T-helper 22 cell (primary cell): ENCODE measurements around the gene LSP1.
"Not testable (repeated sequence)": the region's sequence is repeated elsewhere in the genome, so short reads cannot be mapped to it uniquely, and the experiment has no call there.

Experiments
- DNase-seq: peaks from one replicate; pipeline ENCODE4 v3.0.0-alpha.2; 2020; ENCODE audit warnings: low read depth

The LSP1 gene

DNA sequence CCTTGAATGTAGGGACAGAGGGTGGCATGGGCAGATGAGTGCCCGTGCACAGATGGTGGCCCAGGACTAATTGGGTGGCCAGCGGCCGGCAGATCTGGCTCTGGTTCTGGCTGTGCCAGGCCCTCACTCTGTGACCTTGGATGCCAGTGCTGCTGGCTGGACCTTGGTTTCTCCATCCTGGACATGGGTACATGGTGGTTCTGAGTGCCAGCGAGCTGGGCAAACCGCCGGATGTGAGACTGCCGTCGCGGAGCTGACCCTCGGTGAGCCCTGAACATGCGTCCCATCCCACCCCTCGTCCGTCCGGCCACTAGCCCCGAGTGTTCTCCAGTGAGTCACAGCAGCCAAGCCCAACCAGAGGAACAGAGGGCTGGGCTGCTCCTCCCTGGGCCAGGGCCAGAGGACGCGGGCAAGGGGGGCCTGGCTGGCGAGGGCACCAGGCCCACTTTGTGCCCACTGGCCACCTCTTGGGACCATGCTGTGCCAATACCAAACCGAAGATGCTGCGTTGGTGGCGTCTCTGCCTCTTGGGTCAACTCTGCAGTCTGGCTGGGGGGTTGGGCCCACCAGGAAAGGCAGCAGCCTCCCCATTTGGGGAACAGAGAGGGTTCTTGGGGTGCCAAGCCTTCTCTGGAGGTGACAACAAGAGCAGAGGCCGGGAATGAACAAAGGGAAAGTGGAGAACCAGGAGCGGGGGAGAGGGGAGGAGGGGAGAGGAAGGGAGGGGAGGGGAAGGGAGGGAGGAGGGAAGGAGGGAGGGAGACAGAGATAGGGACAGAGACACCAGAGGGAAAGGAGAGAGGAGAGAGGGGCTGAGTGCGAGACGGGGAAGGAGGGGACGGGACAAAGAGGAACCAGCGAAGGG is 10.7 kb downstream of the LSP1 start:
- DNase-seq, result no peak

DNA sequence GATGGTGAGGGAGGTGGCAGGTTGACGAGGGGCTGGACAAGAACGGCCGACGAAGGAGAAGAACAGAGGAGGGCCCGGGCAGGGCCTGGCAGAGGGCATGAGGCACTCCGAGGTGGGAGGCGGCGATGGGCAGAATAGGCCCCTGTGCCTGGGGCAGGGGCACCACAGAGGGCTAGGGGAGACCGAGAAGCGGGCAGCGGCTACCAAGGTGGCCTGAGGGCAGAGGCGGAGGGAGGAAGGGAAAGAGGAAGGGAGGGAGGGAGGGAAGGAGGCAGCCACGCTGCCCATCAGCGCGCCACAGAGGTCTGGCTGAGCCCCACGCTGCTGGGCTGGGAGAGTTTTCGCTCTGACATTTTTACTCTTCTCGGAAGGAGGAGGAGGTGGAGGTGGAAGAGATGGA is 11.3 kb downstream of the LSP1 start:
- DNase-seq, result no peak

DNA sequence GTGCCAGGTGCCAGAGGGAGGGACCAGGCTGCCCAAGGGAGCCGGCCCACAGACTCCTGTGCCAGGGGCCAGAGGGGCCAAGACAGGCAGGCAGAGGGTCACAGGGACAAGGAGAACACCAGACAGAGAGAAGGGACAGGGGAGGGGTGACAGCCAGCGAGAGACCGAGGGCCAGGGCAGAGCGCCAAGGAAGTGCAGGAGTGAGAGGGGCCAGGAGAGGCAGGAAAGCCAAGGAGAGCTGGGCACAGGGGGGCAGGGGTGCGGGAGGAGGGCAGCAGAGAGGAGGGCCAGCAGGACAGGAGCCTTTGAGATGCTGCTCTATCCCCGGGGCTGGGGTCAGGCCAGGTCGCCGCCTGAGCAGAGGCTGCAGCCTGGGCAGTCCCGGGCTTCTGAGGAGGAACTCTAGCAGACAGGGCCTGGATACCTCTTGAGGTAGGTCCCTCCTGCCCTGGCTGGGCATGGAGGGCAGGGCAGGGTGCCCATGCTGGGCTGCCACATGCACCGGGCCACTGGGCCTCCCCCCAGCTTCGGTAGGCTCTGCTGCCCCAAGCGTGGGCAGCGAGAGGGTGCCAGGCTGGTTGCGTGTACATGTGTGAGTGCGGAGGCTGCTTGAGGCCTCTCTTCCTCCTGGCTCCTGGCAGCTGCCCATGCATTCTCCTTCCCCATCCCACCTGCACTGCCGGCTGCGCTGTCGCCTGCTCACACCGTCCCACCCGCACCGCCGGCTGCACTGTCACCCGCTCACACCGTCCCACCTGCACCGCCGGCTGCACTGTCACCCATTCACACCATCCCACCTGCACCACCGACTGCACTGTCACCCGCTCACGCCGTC is 12.2 kb downstream of the LSP1 start:
- DNase-seq, result no peak

DNA sequence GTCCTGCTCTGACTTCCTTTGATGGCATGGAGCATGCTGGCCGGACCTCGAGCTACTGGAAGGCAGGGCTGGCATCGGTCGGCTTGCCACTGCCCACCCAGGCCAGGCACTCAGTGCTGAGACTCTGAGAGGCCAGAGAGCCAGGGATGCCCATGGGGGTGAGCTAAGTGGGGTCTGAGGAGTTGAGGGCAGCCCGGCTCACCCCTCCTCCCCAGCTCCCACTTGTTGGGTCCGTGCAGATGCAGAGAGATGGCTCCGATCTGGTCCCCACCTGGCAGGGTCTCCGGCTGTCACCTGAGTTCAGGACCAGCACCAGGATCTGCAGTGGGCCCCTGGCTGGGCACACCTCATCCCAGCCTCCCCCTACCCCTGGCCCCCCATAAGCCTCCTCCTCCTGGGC is 13.3 kb downstream of the LSP1 start:
- no peak for DNase-seq

DNA sequence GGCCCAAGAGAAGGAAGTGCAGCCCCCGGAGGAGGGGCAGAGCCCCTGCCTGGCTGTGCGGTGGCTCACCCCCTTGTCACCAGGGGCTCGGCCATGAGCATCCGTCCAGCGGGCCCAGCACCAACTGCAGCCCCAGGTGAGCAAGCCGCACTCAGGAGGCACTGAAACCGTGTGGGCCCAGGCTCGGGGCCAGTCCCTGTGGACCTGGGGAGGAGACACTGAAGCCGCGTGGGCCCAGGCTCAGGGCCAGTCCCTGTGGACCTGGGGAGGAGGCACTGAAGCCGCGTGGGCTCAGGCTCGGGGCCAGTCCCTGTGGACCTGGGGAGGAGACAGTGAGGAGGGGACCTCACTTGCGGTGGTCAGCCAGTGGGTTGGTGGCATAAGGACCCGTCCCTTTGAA is 13.9 kb downstream of the LSP1 start:
- no peak for DNase-seq

DNA sequence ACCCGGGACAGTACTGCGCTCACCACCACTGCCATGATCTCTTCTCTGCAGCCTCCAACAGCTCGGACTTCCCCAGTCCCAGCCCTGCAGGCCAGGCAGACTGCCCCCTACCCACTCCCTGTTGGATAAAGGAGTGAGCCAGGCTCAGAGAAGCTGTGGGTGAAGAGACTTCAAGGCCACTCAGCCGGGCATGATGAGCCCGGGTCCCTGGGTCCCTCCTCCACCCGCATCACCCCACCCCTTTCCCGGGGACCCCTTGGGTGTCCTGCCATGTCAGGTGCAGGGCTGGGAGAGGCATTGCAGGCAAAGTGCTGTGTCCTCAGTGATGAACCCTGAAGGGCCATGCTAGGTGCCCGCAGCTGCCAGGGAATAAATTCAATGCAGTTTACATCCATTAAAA is 14.5 kb downstream of the LSP1 start:
- DNase-seq, result no peak

GRCh38 chr11:1868056-1868635 is 15.3 kb downstream of the LSP1 start:
- no peak for DNase-seq

DNA sequence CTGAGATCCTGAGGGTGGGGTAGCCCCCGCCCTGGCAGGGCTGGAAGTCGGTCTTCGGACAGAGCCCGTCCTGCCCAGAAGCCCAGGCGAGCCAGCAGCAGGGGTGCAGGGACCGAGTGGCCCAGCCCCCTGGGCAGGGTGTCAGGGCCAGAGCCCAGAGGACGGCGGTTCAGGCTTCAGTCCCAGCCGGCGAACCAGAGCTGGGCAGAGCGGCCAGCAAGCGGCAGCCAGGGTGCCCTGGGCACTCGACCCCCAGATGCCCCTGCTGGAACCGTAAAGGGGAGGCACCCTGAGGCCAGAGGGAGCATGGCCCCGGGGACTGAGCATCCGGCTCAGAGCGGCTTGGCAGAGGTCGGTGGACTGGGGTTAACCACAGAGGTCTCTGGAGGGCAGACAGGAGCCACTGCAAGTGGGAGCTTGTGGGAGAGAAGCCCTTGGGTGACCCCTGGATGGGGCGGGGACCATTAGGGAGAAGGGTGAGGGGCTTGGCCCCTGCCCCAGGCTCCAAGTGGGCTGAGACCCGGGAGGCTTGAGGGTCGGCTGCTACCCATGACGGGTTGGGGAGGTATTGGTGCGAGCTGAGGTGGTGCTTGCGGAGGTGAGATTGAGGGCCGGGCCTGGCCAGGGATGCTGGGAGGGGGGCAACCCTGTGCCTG is 15.9 kb downstream of the LSP1 start:
- no peak for DNase-seq

- no peak for DNase-seq
These were observed 16.8 kb downstream of the LSP1 start for GRCh38 chr11:1869427-1870325.

DNA sequence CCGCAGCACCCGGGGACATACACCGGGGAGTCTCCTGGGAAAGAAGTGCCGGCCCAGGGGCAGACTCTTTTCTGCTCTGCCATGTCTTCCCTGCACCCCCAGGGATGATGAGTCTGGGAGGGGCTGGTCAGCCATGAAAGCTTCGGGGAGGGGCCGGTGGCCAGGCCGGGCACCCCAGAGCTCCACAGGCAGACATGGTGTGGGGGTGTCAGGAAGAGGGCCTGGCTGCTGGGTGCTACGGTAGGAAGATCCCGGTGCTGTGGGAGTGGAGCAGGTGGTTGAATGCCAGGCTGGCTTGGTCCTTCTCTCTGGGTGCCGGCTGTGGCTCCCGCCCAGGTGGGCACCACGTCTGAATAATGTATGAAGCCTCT is 17.4 kb downstream of the LSP1 start:
- DNase-seq, result no peak

DNA sequence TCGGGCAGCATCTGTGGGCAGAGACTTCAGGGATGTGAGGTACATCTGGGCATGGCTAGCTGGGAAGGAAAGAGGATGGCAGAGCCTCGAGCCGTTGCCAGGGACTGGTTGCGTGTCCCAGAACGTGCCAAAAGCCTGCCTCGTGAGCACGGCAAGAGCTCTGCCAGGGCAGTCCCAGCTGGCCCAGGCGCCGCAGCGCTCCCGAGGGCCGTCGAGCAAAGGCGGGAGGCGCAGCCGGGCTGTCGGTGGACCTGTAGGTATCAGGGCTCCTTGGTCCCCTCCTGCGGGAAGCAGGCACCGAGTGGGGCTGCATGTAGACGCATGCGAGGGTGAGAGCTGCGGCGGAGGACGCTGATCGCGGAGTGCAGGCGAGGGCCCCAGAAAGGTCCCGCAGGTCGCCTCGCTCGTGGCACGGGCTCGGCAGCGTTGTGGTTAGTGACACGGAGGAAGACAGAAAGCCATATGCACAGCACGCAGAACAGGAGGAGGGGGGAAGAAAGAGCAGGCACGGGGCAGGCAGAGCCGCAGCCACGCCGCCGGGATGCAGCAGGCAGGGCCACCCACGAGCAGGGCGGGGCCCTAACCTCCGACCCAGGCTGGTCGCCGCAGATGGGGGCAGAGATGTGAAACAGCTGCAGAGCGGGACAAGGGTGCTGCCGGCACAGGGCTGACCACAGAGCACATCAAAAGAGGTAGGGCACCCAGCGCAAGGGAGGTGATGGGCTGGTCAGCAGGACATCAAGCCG is 18.0 kb downstream of the LSP1 start:
- DNase-seq, result peak; percentile 43

GRCh38 chr11:1871531-1871930 is 18.6 kb downstream of the LSP1 start:
- DNase-seq, result no peak

DNA sequence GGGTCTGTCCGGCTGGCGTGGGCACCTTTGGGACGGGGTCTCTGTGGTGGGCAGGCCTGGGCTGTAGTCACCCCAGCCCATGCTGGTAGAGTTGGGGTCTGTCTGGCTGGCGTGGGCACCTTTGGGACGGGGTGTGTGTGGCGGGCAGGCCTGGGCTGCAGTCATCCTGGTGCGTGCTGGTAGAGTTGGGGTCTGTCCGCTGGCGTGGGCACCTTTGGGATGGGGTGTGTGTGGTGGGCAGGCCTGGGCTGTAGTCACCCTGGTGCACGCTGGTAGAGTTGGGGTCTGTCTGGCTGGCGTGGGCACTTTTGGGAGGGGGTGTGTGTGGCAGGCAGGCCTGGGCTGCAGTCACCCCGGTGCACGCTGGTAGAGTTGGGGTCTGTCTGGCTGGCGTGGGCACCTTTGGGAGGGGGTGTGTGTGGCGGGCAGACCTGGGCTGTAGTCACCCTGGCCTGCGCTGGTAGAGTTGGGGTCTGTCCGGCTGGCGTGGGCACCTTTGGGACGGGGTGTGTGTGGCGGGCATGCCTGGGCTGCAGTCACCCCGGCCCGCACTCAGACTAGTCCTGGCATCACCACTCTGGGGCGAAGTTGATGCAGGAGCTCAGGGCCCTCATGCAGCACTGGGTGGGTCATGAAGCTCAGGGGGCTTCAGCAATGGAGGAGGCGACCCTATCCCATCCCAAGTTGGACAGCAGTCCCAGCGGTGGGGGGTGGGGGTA is 19.5 kb downstream of the LSP1 start:
- DNase-seq, result no peak

- DNase-seq, result no peak
These were observed 20.3 kb downstream of the LSP1 start for GRCh38 chr11:1873048-1873812.

DNA sequence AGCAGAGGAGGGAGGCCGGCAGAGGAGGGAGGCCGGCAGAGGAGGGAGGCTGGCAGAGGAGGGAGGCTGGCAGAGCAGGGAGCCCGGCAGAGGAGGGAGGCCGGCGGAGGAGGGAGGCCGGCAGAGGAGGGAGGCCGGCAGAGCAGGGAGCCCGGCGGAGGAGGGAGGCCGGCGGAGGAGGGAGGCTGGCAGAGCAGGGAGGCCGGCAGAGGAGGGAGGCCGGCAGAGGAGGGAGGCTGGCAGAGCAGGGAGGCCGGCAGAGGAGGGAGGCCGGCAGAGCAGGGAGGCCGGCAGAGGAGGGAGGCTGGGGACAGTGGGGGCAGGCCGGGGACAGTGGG is 20.9 kb downstream of the LSP1 start:
- DNase-seq, result not testable (repeated sequence)

DNA sequence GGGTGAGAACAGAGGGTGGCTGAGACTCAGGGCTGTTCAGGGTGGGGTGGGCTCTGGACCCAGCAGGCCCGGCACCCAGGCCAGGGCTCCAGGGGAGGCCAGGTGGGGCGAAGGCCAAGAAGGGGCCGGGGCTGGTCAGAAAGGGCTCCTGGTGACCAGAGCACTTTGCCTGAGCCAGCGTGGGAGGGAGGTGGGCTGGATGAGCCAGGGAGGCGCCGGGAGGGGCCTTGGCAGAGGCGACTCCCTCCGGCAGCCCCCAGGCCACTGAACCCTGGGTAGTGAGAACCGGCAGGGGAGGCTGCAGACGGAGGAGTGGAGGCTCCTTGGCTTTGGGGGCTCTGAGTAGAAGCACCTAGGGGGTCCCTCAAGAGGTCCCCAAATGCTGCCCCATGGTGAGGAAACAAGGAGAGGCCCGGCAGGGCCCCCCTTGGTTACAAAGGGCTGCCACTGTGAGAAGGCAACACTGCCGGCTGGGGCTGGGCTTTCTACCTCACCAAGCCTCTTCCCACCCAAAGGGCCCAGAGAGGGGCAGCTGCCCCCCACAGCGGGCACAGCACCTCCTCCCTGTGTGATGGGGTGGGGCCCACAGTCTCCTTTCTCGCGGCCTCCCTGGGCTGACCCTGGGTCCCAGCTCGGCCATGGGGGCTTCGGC is 21.7 kb downstream of the LSP1 start:
- DNase-seq, result not testable (repeated sequence)

GRCh38 chr11:1875093-1875850 is 22.4 kb downstream of the LSP1 start:
- no peak for DNase-seq

GRCh38 chr11:1875851-1876301 is 23.0 kb downstream of the LSP1 start:
- not testable (repeated sequence) for DNase-seq
